Stimulated activated CD4-positive, alpha-beta T cell treated with anti-CD3 and anti-CD28 coated beads, TNF-alpha, amount 100 ng/mL, for 4 hours (primary cell): Measurements from ENCODE around the gene REPS2.
"Not testable (repeated sequence)": the region's sequence is repeated elsewhere in the genome, so short reads cannot be mapped to it uniquely, and the experiment has no call there.

Experiments
- DNase-seq, 3 experiments: peaks; one replicate each; pipeline ENCODE4 v3.0.0-alpha.2; 2020; ENCODE audit warnings: low read depth in 3 of 3

Gene REPS2

GRCh38 chrX:16946361-16946964 is at the start of gene REPS2:
TSS of gene REPS2 (plus strand) at chrX:16946658. CDS start at chrX:16946862, 204 bp downstream.
- peak; percentile 60 to 70 (median 62) for DNase-seq

GRCh38 chrX:16897445-16897844 is 49.0 kb upstream of the REPS2 start:
- DNase-seq, result no peak

GRCh38 chrX:16903274-16904022 is 43.0 kb upstream of the REPS2 start:
- no peak for DNase-seq

- no peak for DNase-seq
Measured at GRCh38 chrX:16910376-16910775, 36.1 kb upstream of the REPS2 start.

GRCh38 chrX:16914058-16914457 is 32.4 kb upstream of the REPS2 start:
- DNase-seq, result no peak

GRCh38 chrX:16916561-16916960 is 29.9 kb upstream of the REPS2 start:
- DNase-seq, result no peak

- DNase-seq, result no peak
Measured at GRCh38 chrX:16917120-16917519, 29.3 kb upstream of the REPS2 start.

GRCh38 chrX:16918979-16919378 is 27.5 kb upstream of the REPS2 start:
- no peak for DNase-seq

- DNase-seq, result no peak
Measured at GRCh38 chrX:16920075-16920474, 26.4 kb upstream of the REPS2 start.

- no peak for DNase-seq
Measured at GRCh38 chrX:16923157-16923556, 23.3 kb upstream of the REPS2 start.

GRCh38 chrX:16924631-16925480 is 21.6 kb upstream of the REPS2 start:
- no peak for DNase-seq

GRCh38 chrX:16930392-16930791 is 16.1 kb upstream of the REPS2 start:
- DNase-seq, result no peak

- no peak for DNase-seq
Measured at GRCh38 chrX:16931371-16931770, 15.1 kb upstream of the REPS2 start.

GRCh38 chrX:16931855-16932575 is 14.4 kb upstream of the REPS2 start:
- DNase-seq, result no peak

GRCh38 chrX:16934185-16934584 is 12.3 kb upstream of the REPS2 start:
- no peak for DNase-seq

- no peak for DNase-seq
Measured at GRCh38 chrX:16946971-16947562, 609 bp downstream of the REPS2 start.

GRCh38 chrX:16950423-16950822 is 4.0 kb downstream of the REPS2 start:
- no peak for DNase-seq

- no peak for DNase-seq
Measured at GRCh38 chrX:16953606-16954211, 7.3 kb downstream of the REPS2 start.

GRCh38 chrX:16957751-16958150 is 11.3 kb downstream of the REPS2 start:
- no peak for DNase-seq

GRCh38 chrX:16958356-16958755 is 11.9 kb downstream of the REPS2 start:
- no peak for DNase-seq

GRCh38 chrX:16962661-16963060 is 16.2 kb downstream of the REPS2 start:
- DNase-seq, result not testable (repeated sequence)
